ENCODE results near the gene TRAP1.

DNA sequence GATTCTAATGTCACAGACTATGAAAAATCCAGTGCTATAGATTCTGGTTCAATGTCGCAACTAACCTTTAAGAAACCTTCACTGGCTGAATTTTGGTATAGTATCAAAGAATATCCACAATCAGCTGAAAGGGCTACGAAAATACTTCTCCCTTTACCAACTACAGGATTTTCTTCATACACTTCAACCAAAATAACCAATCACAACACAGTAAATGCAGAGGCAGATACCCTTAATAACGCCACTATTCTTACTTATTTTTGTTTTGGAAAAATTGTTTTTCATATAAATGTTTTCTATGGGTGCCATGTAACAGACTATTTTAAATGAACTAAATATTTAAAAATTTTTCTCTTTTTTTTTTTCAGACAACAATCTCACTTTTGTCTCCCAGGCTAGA, 48.9 kb upstream of the TRAP1 start:
- TF ChIP-seq, protein P1, sequence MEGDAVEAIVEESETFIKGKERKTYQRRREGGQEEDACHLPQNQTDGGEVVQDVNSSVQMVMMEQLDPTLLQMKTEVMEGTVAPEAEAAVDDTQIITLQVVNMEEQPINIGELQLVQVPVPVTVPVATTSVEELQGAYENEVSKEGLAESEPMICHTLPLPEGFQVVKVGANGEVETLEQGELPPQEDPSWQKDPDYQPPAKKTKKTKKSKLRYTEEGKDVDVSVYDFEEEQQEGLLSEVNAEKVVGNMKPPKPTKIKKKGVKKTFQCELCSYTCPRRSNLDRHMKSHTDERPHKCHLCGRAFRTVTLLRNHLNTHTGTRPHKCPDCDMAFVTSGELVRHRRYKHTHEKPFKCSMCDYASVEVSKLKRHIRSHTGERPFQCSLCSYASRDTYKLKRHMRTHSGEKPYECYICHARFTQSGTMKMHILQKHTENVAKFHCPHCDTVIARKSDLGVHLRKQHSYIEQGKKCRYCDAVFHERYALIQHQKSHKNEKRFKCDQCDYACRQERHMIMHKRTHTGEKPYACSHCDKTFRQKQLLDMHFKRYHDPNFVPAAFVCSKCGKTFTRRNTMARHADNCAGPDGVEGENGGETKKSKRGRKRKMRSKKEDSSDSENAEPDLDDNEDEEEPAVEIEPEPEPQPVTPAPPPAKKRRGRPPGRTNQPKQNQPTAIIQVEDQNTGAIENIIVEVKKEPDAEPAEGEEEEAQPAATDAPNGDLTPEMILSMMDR (IDR thresholded peaks at IDR 0.05): no peak
- no peak for TF ChIP-seq POLR2AphosphoS5 (IDR thresholded peaks at IDR 0.05; ENCODE audit: insufficient read depth in 1 of 2, low read depth in 1 of 2)

Data from vagina (tissue), 2 donors.